PC-3 (cell line): Measurements from ENCODE around the gene MRPL48.

ENCODE experiments used
- CTCF ChIP-seq: fragments of 300-600 bp; sonication (generic); conservative IDR thresholded peaks from 2 replicates; pipeline ENCODE4 v1.5.1; 2017; ENCODE audit warnings: antibody characterized with exemption, low read depth, mild to moderate bottlenecking, low read length
- EZH2 ChIP-seq: fragments of 300-600 bp; sonication (generic); IDR thresholded peaks from one replicate; pipeline ENCODE4 v1.6.1; 2017; ENCODE audit warnings: antibody characterized with exemption, mild to moderate bottlenecking, low read length; ENCODE audit not compliant: unreplicated experiment
- EZH2phosphoT487 ChIP-seq: fragments of 300-600 bp; sonication (generic); IDR thresholded peaks from 2 replicates; pipeline ENCODE4 v1.6.1; 2018; ENCODE audit warnings: mild to moderate bottlenecking, antibody characterized with exemption, low read length, borderline replicate concordance

- TF ChIP-seq CTCF (no peak), EZH2phosphoT487 (no peak), EZH2 (no peak)
Observed at GRCh38 chr11:73787643-73788558, at the start of gene MRPL48.
